Measurements from ENCODE around the gene ADORA2A. TPM values are rescaled to one million over a fixed set of nuclear protein-coding genes. Genes with fewer than 3 reads are reported as not detected.

Gene ADORA2A
- total and polyA plus RNA-seq, 2 of the 8 experiments (the other 6 are each of a cell fraction or from before 2014, with no cell fraction given): 7.1 to 20.3 TPM

DNA sequence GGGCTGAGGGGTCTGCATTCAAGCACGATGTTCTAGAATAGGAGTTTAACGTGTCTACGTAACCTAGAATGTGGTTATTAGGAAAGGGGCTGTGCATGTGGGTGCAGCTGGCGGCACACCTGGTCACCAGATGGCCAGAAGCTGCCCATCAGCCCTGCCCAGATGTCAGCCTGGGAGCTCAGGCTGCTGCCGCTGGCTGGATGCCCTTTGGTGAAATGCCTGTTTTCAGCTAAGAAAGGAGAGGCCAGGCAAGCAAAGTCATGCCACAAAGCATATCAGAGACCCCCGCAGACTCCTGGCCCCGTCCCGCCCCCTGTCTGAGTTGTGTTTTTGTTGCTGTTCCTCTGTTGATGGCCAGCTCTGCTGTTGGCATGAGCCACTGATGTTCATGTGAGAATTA lies 11.3 kb upstream of the ADORA2A start (continued):
- TF ChIP-seq CHD7 (IDR thresholded peaks at IDR 0.05; ENCODE audit: insufficient replicate concordance, low read length) (no peak), NRF1 (IDR thresholded peaks at IDR 0.05; ENCODE audit: low read depth, low read length) (no peak), PHF8 (conservative IDR thresholded peaks at IDR 0.05; ENCODE audit: low read depth, low read length) (no peak), CHD2 (IDR thresholded peaks at IDR 0.05; ENCODE audit: low read length) (no peak), TCF12 (IDR thresholded peaks at IDR 0.05; ENCODE audit: low read depth, low read length) (no peak), FOSL1 (IDR thresholded peaks at IDR 0.05; ENCODE audit: insufficient read depth, low read depth, low read length) (no peak), BACH1 (IDR thresholded peaks at IDR 0.05; ENCODE audit: low read length) (no peak), RBBP5 (IDR thresholded peaks at IDR 0.05; ENCODE audit: borderline replicate concordance, low read depth, low read length) (no peak), USF2 (IDR thresholded peaks at IDR 0.05; ENCODE audit: low read length) (no peak), EP300 (IDR thresholded peaks at IDR 0.05; ENCODE audit: borderline replicate concordance in 1 of 2, low read depth in 2 of 2, low read length in 2 of 2) (no peak), MAFK (IDR thresholded peaks at IDR 0.05; ENCODE audit: low read depth, low read length) (no peak)
